HCT116 (cell line): ENCODE results near the gene ATP6V1B1. TPM values are rescaled to one million over a fixed set of nuclear protein-coding genes. Genes with fewer than 3 reads are reported as not detected.

Experiments
- ATAC-seq: fragments of 200-7000 bp; cut with Tn5 transposase; 2 replicates; pipeline ENCODE4 v1.9.1; 2020; ENCODE audit warnings: mild to moderate bottlenecking, moderate library complexity
- BruUV-seq: library from RNA; stranded (reverse); fragments of 400-500 nt; replicated peaks from 2 replicates; lab custom pipeline; 2021; lab: Mats Ljungman, UMichigan
- CTCF ChIA-PET: fragments of 300-600 bp; sonication (Branson Sonifier 250); formaldehyde crosslinking; loops from one replicate; lab custom pipeline; 2021; ENCODE audit warnings: antibody characterized with exemption; lab: Charles Lee
- POLR2A ChIA-PET: fragments of 300-600, 350-600 bp; sonication (Branson Sonifier 250); formaldehyde crosslinking; loops from one replicate; lab custom pipeline; 2021; ENCODE audit warnings: antibody characterized with exemption; lab: Charles Lee
- RAD21 ChIA-PET, 2 experiments: fragments of 300-600 bp; sonication (Branson Sonifier 250); formaldehyde crosslinking; loops; one replicate each; lab custom pipeline; 2023; ENCODE audit warnings: low total read pairs in 2 of 2; ENCODE audit not compliant: uncharacterized antibody in 2 of 2, unreplicated experiment in 2 of 2, low non-redundant PET in 1 of 2; lab: Charles Lee
- DNase-seq: peaks from one replicate; pipeline ENCODE4 v3.0.0-alpha.2; 2010; ENCODE audit warnings: low read depth, low spot score
- H2AFZ ChIP-seq: fragments of 200-600 bp; shearing (Covaris generic), sonication (generic); 2 replicates; pipeline ENCODE4 v1.6.1; 2017; ENCODE audit warnings: low read depth, mixed run types, mixed read lengths, antibody characterized with exemption, low read length; ENCODE audit not compliant: poor library complexity, severe bottlenecking
- H3K27ac ChIP-seq: 2 replicates; pipeline ENCODE4 v1.5.1; 2012; ENCODE audit warnings: low read depth, low read length
- H3K27me3 ChIP-seq: fragments of 200-600 bp; sonication (generic); 2 replicates; pipeline ENCODE4 v1.6.1; 2016; ENCODE audit warnings: mixed run types, low read length, mixed read lengths; ENCODE audit not compliant: insufficient read depth
- H3K36me3 ChIP-seq, 2 experiments: fragments of 200-500 bp in 1 of 2; fragments of 200-600 bp in 1 of 2; sonication (Bioruptor generic) in 1 of 2; sonication (generic) in 1 of 2; 2 replicates each; pipeline versions ENCODE4 v1.5.1 to v1.6.1; 2014 to 2016; ENCODE audit warnings: low read length in 2 of 2, inconsistent platforms in 1 of 2, mixed read lengths in 1 of 2, mixed run types in 1 of 2; ENCODE audit not compliant: insufficient read depth in 2 of 2, control insufficient read depth in 1 of 2
- H3K4me1 ChIP-seq, 2 experiments: fragments of 200-600 bp in 1 of 2; sonication (generic) in 1 of 2; 2 replicates each; pipeline versions ENCODE4 v1.5.1 to v1.6.1; 2012 to 2017; ENCODE audit warnings: low read length in 2 of 2, inconsistent platforms in 1 of 2, mild to moderate bottlenecking in 1 of 2, mixed read lengths in 1 of 2, mixed run types in 1 of 2, moderate library complexity in 1 of 2; ENCODE audit not compliant: insufficient read depth in 2 of 2, control insufficient read depth in 1 of 2
- H3K4me2 ChIP-seq: fragments of 200-600 bp; sonication (generic); 2 replicates; pipeline ENCODE4 v1.6.1; 2017; ENCODE audit warnings: mixed run types, low read length, mixed read lengths
- H3K4me3 ChIP-seq, 2 experiments: fragments of 200-600 bp in 1 of 2; sonication (generic) in 1 of 2; replicated peaks in 1 of 2; 2 replicates each; pipeline ENCODE4 v1.5.1; 2011 to 2016; ENCODE audit warnings: low read length in 2 of 2, control low read depth in 1 of 2, low read depth in 1 of 2, mild to moderate bottlenecking in 1 of 2, mixed read lengths in 1 of 2, mixed run types in 1 of 2
- H3K79me2 ChIP-seq: fragments of 200-600 bp; sonication (generic); 2 replicates; pipeline ENCODE4 v1.6.1; 2017; ENCODE audit warnings: mild to moderate bottlenecking, mixed run types, low read length, moderate library complexity, mixed read lengths; ENCODE audit not compliant: insufficient read depth
- H3K9ac ChIP-seq: fragments of 200-600 bp; sonication (generic); 2 replicates; pipeline ENCODE4 v1.6.1; 2016; ENCODE audit warnings: low read length, mixed read lengths
- H3K9me2 ChIP-seq: fragments of 200-600 bp; sonication (generic), shearing (Covaris generic); 2 replicates; pipeline ENCODE4 v1.6.1; 2017; ENCODE audit warnings: mixed run types, mild to moderate bottlenecking, moderate library complexity; ENCODE audit not compliant: insufficient read depth
- H3K9me3 ChIP-seq, 2 experiments: fragments of 200-500 bp in 1 of 2; fragments of 200-600 bp in 1 of 2; sonication (Bioruptor generic) in 1 of 2; sonication (generic) in 1 of 2; 2 replicates each; pipeline ENCODE4 v1.6.1; 2014 to 2017; ENCODE audit warnings: low read length in 2 of 2, mixed read lengths in 2 of 2, inconsistent platforms in 1 of 2, low read depth in 1 of 2, mild to moderate bottlenecking in 1 of 2, mixed run types in 1 of 2, moderate library complexity in 1 of 2; ENCODE audit not compliant: control insufficient read depth in 1 of 2, insufficient read depth in 1 of 2
- H4K20me1 ChIP-seq: fragments of 200-600 bp; sonication (generic), shearing (Covaris generic); 2 replicates; pipeline ENCODE4 v1.6.1; 2017; ENCODE audit warnings: mixed run types, mild to moderate bottlenecking, moderate library complexity; ENCODE audit not compliant: insufficient read depth
- ATF3 ChIP-seq: IDR thresholded peaks from 2 replicates; pipeline ENCODE4 v1.6.1; 2012
- CBX3 ChIP-seq: IDR thresholded peaks from 2 replicates; pipeline ENCODE4 v1.6.1; 2012; ENCODE audit warnings: low read depth
- CEBPB ChIP-seq: IDR thresholded peaks from 2 replicates; pipeline ENCODE4 v1.6.1; 2012; ENCODE audit warnings: low read depth
- ELF1 ChIP-seq: IDR thresholded peaks from 2 replicates; pipeline ENCODE4 v1.6.1; 2012; ENCODE audit warnings: low read depth, borderline replicate concordance
- FOSL1 ChIP-seq: IDR thresholded peaks from 2 replicates; pipeline ENCODE4 v1.6.1; 2012; ENCODE audit warnings: low read depth
- REST ChIP-seq: IDR thresholded peaks from 2 replicates; pipeline ENCODE4 v1.6.1; 2012; ENCODE audit warnings: low read depth
- SIN3A ChIP-seq: IDR thresholded peaks from 2 replicates; pipeline ENCODE4 v1.6.1; 2012; ENCODE audit warnings: low read depth
- intact Hi-C: fragments of 100-400 bp; cut with micrococcal nuclease; formaldehyde crosslinking; loops from 2 replicates; pipeline ENCODE4 v1.10.0; 2022
- total RNA-seq: library from RNA; stranded (reverse); gene quantifications from one replicate; pipeline ENCODE4 v1.2.1, GENCODE V29; 2021; ENCODE audit not compliant: unreplicated experiment
- TF ChIP-seq, protein P1 (sequence below), 3 experiments: fragments of 200-600 bp in 1 of 3; sonication (generic) in 1 of 3; IDR thresholded peaks in 2 of 3; conservative IDR thresholded peaks in 1 of 3; 2 replicates each; pipeline ENCODE4 v1.5.1; 2012 to 2017; ENCODE audit warnings: low read depth in 2 of 3, low read length in 2 of 3, antibody characterized with exemption in 1 of 3, borderline replicate concordance in 1 of 3, control low read depth in 1 of 3, mild to moderate bottlenecking in 1 of 3, mixed read lengths in 1 of 3, mixed run types in 1 of 3, moderate library complexity in 1 of 3; ENCODE audit not compliant: insufficient read depth in 1 of 3

Gene ATP6V1B1
- total RNA-seq, 1 experiment from 2014 or later, result 0.74 TPM

DNA sequence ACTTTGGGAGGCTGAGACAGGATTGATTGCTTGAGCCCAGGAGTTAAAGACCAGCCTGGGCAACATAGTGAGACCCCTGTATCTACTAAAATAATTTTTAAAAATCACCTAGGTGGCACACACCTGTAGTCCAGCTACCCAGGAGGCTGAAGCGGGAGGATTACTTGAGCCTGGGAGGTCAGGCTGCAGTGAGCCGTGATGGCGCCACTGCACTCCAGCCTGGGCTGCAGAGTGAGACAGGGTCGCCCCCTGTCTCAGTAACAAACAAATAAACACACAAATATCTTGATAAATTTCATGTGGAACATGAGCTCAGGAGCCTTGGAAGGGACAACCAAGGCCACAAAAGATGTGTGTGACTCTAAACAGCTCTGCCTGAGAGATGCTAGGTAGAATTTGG is 31.0 kb downstream of the ATP6V1B1 start:
- no peaks in the 10 kb centered on the region for H3K9me2 ChIP-seq
- H3K4me2 ChIP-seq, result no peak overlapping the region
- POLR2A ChIA-PET, result no interaction called here
- H3K9ac ChIP-seq, result no peak overlapping the region
- RAD21 ChIA-PET, result no interaction called here
- no peak overlapping the region for H3K4me3 ChIP-seq
- TF ChIP-seq, protein P1, sequence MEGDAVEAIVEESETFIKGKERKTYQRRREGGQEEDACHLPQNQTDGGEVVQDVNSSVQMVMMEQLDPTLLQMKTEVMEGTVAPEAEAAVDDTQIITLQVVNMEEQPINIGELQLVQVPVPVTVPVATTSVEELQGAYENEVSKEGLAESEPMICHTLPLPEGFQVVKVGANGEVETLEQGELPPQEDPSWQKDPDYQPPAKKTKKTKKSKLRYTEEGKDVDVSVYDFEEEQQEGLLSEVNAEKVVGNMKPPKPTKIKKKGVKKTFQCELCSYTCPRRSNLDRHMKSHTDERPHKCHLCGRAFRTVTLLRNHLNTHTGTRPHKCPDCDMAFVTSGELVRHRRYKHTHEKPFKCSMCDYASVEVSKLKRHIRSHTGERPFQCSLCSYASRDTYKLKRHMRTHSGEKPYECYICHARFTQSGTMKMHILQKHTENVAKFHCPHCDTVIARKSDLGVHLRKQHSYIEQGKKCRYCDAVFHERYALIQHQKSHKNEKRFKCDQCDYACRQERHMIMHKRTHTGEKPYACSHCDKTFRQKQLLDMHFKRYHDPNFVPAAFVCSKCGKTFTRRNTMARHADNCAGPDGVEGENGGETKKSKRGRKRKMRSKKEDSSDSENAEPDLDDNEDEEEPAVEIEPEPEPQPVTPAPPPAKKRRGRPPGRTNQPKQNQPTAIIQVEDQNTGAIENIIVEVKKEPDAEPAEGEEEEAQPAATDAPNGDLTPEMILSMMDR (IDR thresholded peaks at IDR 0.05 in 2 of 3, conservative IDR thresholded peaks at IDR 0.05 in 1 of 3; ENCODE audit: borderline replicate concordance in 1 of 3, insufficient read depth in 1 of 3, low read depth in 2 of 3, low read length in 2 of 3), result 0 out of 6 replicates have a peak, but pooled peaks of 1 of the 3 experiments have one; percentile 9
- TF ChIP-seq ELF1, result no peak
- no peaks in the 10 kb centered on the region for H3K36me3 ChIP-seq
- DNase-seq (no peak), ATAC-seq (no peak)
- intact Hi-C loops, result no loop called here
- CTCF ChIA-PET, result interaction anchor here (0.9 to 4.0 kb wide), 5 partner anchors 11 to 46 kb away, joined by 3 to 26 read pairs (median 3); no protein-coding TSS in a partner anchor
- no peaks in the 10 kb centered on the region for H3K27me3 ChIP-seq
- no TSS peak for BruUV-seq
- no peaks in the 10 kb centered on the region for H4K20me1 ChIP-seq
- H3K27ac ChIP-seq, result no peak overlapping the region
- peaks cover 4 to 12% of the 10 kb centered on the region in 2 experiments; a peak in 3 of 4 replicates for H3K4me1 ChIP-seq
- no peak overlapping the region for H2AFZ ChIP-seq
- H3K9me3 ChIP-seq, result no peaks in the 10 kb centered on the region
- H3K79me2 ChIP-seq, result no peaks in the 10 kb centered on the region

- Histone ChIP-seq H3K9ac (no peak overlapping the region), H3K27me3 (no peaks in the 10 kb centered on the region), H3K36me3 (no peaks in the 10 kb centered on the region), H3K9me3 (no peaks in the 10 kb centered on the region), H3K27ac (no peak overlapping the region), H3K4me3 (no peak overlapping the region), H3K9me2 (no peaks in the 10 kb centered on the region), H3K4me2 (no peak overlapping the region), H3K79me2 (no peaks in the 10 kb centered on the region), H3K4me1 (peaks cover 4 to 12% of the 10 kb centered on the region in 2 experiments; a peak in 3 of 4 replicates), H4K20me1 (no peaks in the 10 kb centered on the region), H2AFZ (no peak overlapping the region)
- ATAC-seq, result no peak
- intact Hi-C loops, result no loop called here
- ChIA-PET RAD21 (no interaction called here), CTCF (interaction anchor here (1.3 to 4.0 kb wide), 4 partner anchors 13 to 47 kb away, joined by 3 to 26 read pairs (median 3); no protein-coding TSS in a partner anchor), POLR2A (no interaction called here)
- no peak for DNase-seq
- BruUV-seq, result no TSS peak
- TF ChIP-seq ATF3, result no peak
- no peak for TF ChIP-seq CBX3
- TF ChIP-seq SIN3A, result no peak
- TF ChIP-seq REST, result no peak
- TF ChIP-seq, protein P1 (IDR thresholded peaks at IDR 0.05 in 2 of 3, conservative IDR thresholded peaks at IDR 0.05 in 1 of 3; ENCODE audit: borderline replicate concordance in 1 of 3, insufficient read depth in 1 of 3, low read depth in 2 of 3, low read length in 2 of 3), result no peak
- TF ChIP-seq FOSL1, result no peak
- TF ChIP-seq CEBPB, result no peak
Observed at GRCh38 chr2:70967189-70967588, 31.5 kb downstream of the ATP6V1B1 start.
